ENCODE data around the gene SUGCT. TPM values are rescaled to one million over a fixed set of nuclear protein-coding genes. Genes with fewer than 3 reads are reported as not detected.

SUGCT gene
- total RNA-seq, 1 experiment from 2014 or later = 4.6 TPM

GRCh38 chr7:40520986-40521738 is 386.4 kb downstream of the SUGCT start:
- Mint-ChIP-seq H3K36me3 (no peaks in the 10 kb centered on the region), H3K9me3 (no peaks in the 10 kb centered on the region), H3K4me3 (no peak overlapping the region), H3K27ac (no peak overlapping the region), H3K27me3 (ENCODE audit: low read depth) (no peaks in the 10 kb centered on the region), H3K4me1 (peaks cover 4% of the 10 kb centered on the region; the same call in 1 of the 2 replicates)
- no peak for DNase-seq (ENCODE audit: low spot score)
- ATAC-seq = no peak
- CTCF ChIA-PET = no interaction called here
- POLR2A ChIA-PET = no interaction called here
- no peak for TF ChIP-seq NR2C2 (CRISPR knock-in tag; IDR thresholded peaks at IDR 0.05)
- no peak for TF ChIP-seq TCF7 (CRISPR knock-in tag; IDR thresholded peaks at IDR 0.05; ENCODE audit: low read depth)
- no peak for TF ChIP-seq ZNF396 (CRISPR knock-in tag; IDR thresholded peaks at IDR 0.05; ENCODE audit: borderline replicate concordance)
- TF ChIP-seq SP1 (CRISPR knock-in tag; conservative IDR thresholded peaks at IDR 0.05) = no peak
- no peak for TF ChIP-seq ZNF423 (CRISPR knock-in tag; IDR thresholded peaks at IDR 0.05)
- TF ChIP-seq, protein P1, sequence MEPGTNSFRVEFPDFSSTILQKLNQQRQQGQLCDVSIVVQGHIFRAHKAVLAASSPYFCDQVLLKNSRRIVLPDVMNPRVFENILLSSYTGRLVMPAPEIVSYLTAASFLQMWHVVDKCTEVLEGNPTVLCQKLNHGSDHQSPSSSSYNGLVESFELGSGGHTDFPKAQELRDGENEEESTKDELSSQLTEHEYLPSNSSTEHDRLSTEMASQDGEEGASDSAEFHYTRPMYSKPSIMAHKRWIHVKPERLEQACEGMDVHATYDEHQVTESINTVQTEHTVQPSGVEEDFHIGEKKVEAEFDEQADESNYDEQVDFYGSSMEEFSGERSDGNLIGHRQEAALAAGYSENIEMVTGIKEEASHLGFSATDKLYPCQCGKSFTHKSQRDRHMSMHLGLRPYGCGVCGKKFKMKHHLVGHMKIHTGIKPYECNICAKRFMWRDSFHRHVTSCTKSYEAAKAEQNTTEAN (CRISPR knock-in tag; IDR thresholded peaks at IDR 0.05) = no peak
- no peak for TF ChIP-seq NR3C1 (CRISPR knock-in tag; conservative IDR thresholded peaks at IDR 0.05; ENCODE audit: low read depth)

GRCh38 chr7:40525764-40526163 is 391.0 kb downstream of the SUGCT start:
- Mint-ChIP-seq H3K4me1 (peaks cover 4% of the 10 kb centered on the region; the same call in 1 of the 2 replicates), H3K36me3 (no peaks in the 10 kb centered on the region)
- CTCF ChIA-PET = no interaction called here

More at GRCh38 chr7:40525764-40526163, 391.0 kb downstream of the SUGCT start:
- TF ChIP-seq CBFB (CRISPR knock-in tag; IDR thresholded peaks at IDR 0.05; ENCODE audit: low read depth) (no peak), PRDM15 (CRISPR knock-in tag; IDR thresholded peaks at IDR 0.05) (no peak), ZNF423 (CRISPR knock-in tag; IDR thresholded peaks at IDR 0.05) (no peak), TEAD1 (CRISPR knock-in tag; IDR thresholded peaks at IDR 0.05) (no peak), PRRX2 (CRISPR knock-in tag; IDR thresholded peaks at IDR 0.05) (no peak), JAZF1 (CRISPR knock-in tag; IDR thresholded peaks at IDR 0.05) (no peak), SMAD4 (CRISPR knock-in tag; IDR thresholded peaks at IDR 0.05) (no peak), SOX15 (CRISPR knock-in tag; IDR thresholded peaks at IDR 0.05) (no peak), MAX (CRISPR knock-in tag; IDR thresholded peaks at IDR 0.05) (no peak), ATF1 (CRISPR knock-in tag; IDR thresholded peaks at IDR 0.05) (no peak), NFYB (CRISPR knock-in tag; conservative IDR thresholded peaks at IDR 0.05; ENCODE audit: low read depth) (no peak), ZSCAN18 (CRISPR knock-in tag; IDR thresholded peaks at IDR 0.05) (no peak), NR2C2 (CRISPR knock-in tag; IDR thresholded peaks at IDR 0.05) (no peak), HMGA2 (CRISPR knock-in tag; IDR thresholded peaks at IDR 0.05) (no peak), MYBL2 (CRISPR knock-in tag; IDR thresholded peaks at IDR 0.05) (no peak), NFATC4 (CRISPR knock-in tag; IDR thresholded peaks at IDR 0.05) (no peak)
- DNase-seq (ENCODE audit: low spot score) (no peak), ATAC-seq (no peak)
- H3K27ac Mint-ChIP-seq = no peak overlapping the region
- H3K27me3 Mint-ChIP-seq (ENCODE audit: low read depth) = no peaks in the 10 kb centered on the region
- H3K4me3 Mint-ChIP-seq = no peak overlapping the region
- POLR2A ChIA-PET = no interaction called here
- H3K9me3 Mint-ChIP-seq = no peaks in the 10 kb centered on the region
